Large intestine (tissue), 12 donors: ENCODE results near the gene NXT2. TPM values are rescaled to one million over a fixed set of nuclear protein-coding genes. Genes with fewer than 3 reads are reported as not detected.
A peak's percentile ranks its signal among the peaks of the same experiment; 100 is the strongest.

Experiments used
- DNase-seq, 2 donors: peaks; one replicate each; pipeline versions ENCODE4 v3.0.0 to v3.0.0-alpha.2; 2013
- H3K27ac ChIP-seq: one replicate; pipeline ENCODE4 v1.5.1; 2013; ENCODE audit warnings: low read length
- H3K27me3 ChIP-seq: 2 replicates; pipeline ENCODE4 v1.6.1; 2013; ENCODE audit warnings: low read length; ENCODE audit not compliant: control insufficient read depth, insufficient read depth
- H3K36me3 ChIP-seq: 2 replicates; pipeline ENCODE4 v1.6.1; 2013; ENCODE audit warnings: low read length; ENCODE audit not compliant: control insufficient read depth, insufficient read depth
- H3K4me1 ChIP-seq: one replicate; pipeline ENCODE4 v1.6.1; 2013; ENCODE audit warnings: low read length; ENCODE audit not compliant: control insufficient read depth, insufficient read depth
- H3K4me3 ChIP-seq: one replicate; pipeline ENCODE4 v1.5.1; 2013; ENCODE audit warnings: low read length
- H3K9me3 ChIP-seq: one replicate; pipeline ENCODE4 v1.6.1; 2013; ENCODE audit warnings: mild to moderate bottlenecking, low read depth, low read length, moderate library complexity; ENCODE audit not compliant: control insufficient read depth
- WGBS: methylation state at CpG from one replicate; pipeline ENCODE4 v1.1.5; 2013; ENCODE audit warnings: low lambda C conversion rate; ENCODE audit not compliant: insufficient coverage; 5-methylcytosine and 5-hydroxymethylcytosine counted together
- long read RNA-seq, 11 donors: transcript quantifications; one replicate each; lab custom pipeline, GENCODE V29; 2026
- polyA plus RNA-seq: library from polyadenylated mRNA; unstranded; fragments of 120-200 nt; gene quantifications from one replicate; pipeline ENCODE4 v1.2.1, GENCODE V29; 2013

The NXT2 gene
- 11.2 TPM for polyA plus RNA-seq
- long read RNA-seq, donor 1, partial matches to known transcripts: 0 of 4 reads
- long read RNA-seq, donor 1, other reads (novel, unspliced or antisense): 0 of 4 reads
- long read RNA-seq, donor 2, transcript NXT2-202 (4 exons, 1,085 nt): major isoform, 6 of 8 reads
- long read RNA-seq, donor 2, partial matches to known transcripts: 0 of 8 reads
- long read RNA-seq, donor 2, other reads (novel, unspliced or antisense): 0 of 8 reads
- long read RNA-seq, donor 3, transcript NXT2-203 (4 exons, 2,562 nt): major isoform, 5 of 7 reads
- long read RNA-seq, donor 3, partial matches to known transcripts: 0 of 7 reads
- long read RNA-seq, donor 3, other reads (novel, unspliced or antisense): 0 of 7 reads
- long read RNA-seq, donor 4: 0 reads
- long read RNA-seq, donor 5, partial matches to known transcripts: 0 of 1 reads
- long read RNA-seq, donor 5, other reads (novel, unspliced or antisense): 0 of 1 reads
- long read RNA-seq, donor 6, partial matches to known transcripts: 0 of 3 reads
- long read RNA-seq, donor 6, other reads (novel, unspliced or antisense): 0 of 3 reads
- long read RNA-seq, donor 7, partial matches to known transcripts: 0 of 3 reads
- long read RNA-seq, donor 7, other reads (novel, unspliced or antisense): 0 of 3 reads
- long read RNA-seq, donor 8, transcript NXT2-203 (4 exons, 2,562 nt): major isoform, 7 of 12 reads
- long read RNA-seq, donor 8, transcript NXT2-202 (4 exons, 1,085 nt): minor isoform, 5 of 12 reads
- long read RNA-seq, donor 8, partial matches to known transcripts: 0 of 12 reads
- long read RNA-seq, donor 8, other reads (novel, unspliced or antisense): 0 of 12 reads
- long read RNA-seq, donor 9, partial matches to known transcripts: 0 of 5 reads
- long read RNA-seq, donor 9, other reads (novel, unspliced or antisense): 0 of 5 reads
- long read RNA-seq, donor 10, partial matches to known transcripts: 0 of 8 reads
- long read RNA-seq, donor 10, other reads (novel, unspliced or antisense): 0 of 8 reads
- long read RNA-seq, donor 11, partial matches to known transcripts: 0 of 2 reads
- long read RNA-seq, donor 11, other reads (novel, unspliced or antisense): 0 of 2 reads

DNA sequence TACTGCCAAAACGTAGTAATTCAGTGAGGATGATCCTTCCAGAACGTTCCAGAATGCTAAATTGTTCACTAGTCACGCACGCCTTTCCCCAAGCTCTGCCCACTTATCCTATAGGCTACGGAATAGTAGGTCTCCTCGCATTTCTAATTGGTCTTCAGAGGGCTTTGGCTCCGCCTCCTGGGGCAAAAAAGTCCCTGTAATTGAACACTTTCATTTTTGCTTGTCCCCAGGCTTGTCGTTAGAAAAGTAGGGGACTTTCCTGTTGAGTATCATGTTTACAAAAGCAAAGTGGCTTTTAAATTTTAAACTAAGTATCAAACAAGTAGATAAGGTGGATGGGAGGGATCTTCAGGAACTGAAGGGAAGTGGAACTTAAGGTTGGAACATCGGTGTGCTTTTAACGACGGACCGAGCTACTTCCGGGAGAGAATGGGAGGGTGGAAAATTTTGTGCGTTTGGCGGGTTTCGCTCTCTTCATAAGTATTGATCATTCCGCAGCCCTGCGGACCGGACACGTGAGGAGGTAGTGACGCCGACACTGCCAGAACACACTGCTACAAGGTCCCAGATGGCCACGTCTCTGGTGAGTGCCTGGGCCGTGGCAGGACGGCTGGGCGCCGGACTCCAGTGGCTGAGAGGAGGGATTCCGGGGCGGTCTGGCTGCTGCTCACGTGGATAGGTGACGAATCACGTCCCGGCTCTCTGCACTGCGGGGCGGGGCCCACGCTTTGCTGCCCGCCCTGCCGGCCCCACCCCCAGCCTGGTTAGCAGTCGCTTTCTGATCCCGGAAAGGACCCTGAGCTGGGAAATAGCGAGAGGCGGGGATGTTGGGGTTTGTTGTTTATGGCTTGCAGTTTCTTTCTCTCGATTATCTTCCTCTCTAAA lies at the start of gene NXT2:
Gene NXT2 (plus strand): TSS at position 406 of the 885 bp plus-strand sequence. CDS start 163 bp downstream, at position 569.
- Histone ChIP-seq H3K27ac (peak within 1 kb of the TSS; percentile 89), H3K4me1 (no peaks in the 10 kb centered on the region), H3K9me3 (no peaks in the 10 kb centered on the region), H3K4me3 (peak within 1 kb of the TSS; percentile 58), H3K27me3 (no peaks in the 10 kb centered on the region), H3K36me3 (no peaks in the 10 kb centered on the region)
- DNase-seq: peak; percentile 91 to 95
- WGBS: no CpG with 5 or more reads among the region's 43 CpGs

GRCh38 chrX:109487640-109488039 lies 49.0 kb upstream of the NXT2 start:
- WGBS: no CpG with 5 or more reads among the region's 4 CpGs
- no peaks in the 10 kb centered on the region for H3K27me3 ChIP-seq
- DNase-seq: no peak
- no peaks in the 10 kb centered on the region for H3K4me1 ChIP-seq
- no peaks in the 10 kb centered on the region for H3K36me3 ChIP-seq
- no peak overlapping the region for H3K27ac ChIP-seq
- H3K4me3 ChIP-seq: no peak overlapping the region
- no peaks in the 10 kb centered on the region for H3K9me3 ChIP-seq

DNA sequence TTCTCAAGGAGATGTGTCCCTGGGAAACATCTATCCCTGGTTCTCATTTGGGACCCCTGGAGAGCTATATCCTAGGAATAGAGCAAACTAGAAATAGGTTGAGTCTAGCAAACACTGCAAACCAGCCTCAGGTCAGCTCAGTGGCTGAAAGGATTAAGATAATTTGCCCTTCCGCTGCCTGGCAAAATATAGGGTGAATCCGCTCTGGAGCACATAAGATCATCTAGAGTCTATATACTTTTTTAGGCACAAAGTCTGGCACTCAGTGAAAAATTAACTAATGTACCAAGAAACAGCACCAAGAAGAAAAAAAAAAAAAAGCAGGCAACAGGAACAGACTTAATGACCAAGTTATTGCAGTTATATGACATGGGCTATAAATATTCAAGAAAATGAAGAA lies 47.5 kb upstream of the NXT2 start:
- Histone ChIP-seq H3K27ac (no peak overlapping the region), H3K4me1 (no peaks in the 10 kb centered on the region), H3K36me3 (no peaks in the 10 kb centered on the region), H3K4me3 (no peak overlapping the region), H3K27me3 (no peaks in the 10 kb centered on the region), H3K9me3 (no peaks in the 10 kb centered on the region)
- no CpG with 5 or more reads among the region's 2 CpGs for WGBS
- DNase-seq: no peak

GRCh38 chrX:109498434-109498833 lies 38.2 kb upstream of the NXT2 start:
- H3K4me1 ChIP-seq: no peaks in the 10 kb centered on the region
- no peaks in the 10 kb centered on the region for H3K27me3 ChIP-seq
- WGBS: no CpG with 5 or more reads among the region's 1 CpG
- DNase-seq: no peak
- H3K36me3 ChIP-seq: no peaks in the 10 kb centered on the region
- no peaks in the 10 kb centered on the region for H3K9me3 ChIP-seq
- no peak overlapping the region for H3K27ac ChIP-seq
- no peak overlapping the region for H3K4me3 ChIP-seq

GRCh38 chrX:109501176-109501575 lies 35.5 kb upstream of the NXT2 start:
- no peak overlapping the region for H3K4me3 ChIP-seq
- H3K27ac ChIP-seq: no peak overlapping the region
- no peaks in the 10 kb centered on the region for H3K9me3 ChIP-seq
- WGBS: no CpG with 5 or more reads among the region's 3 CpGs
- no peaks in the 10 kb centered on the region for H3K36me3 ChIP-seq
- DNase-seq: no peak
- H3K27me3 ChIP-seq: no peaks in the 10 kb centered on the region
- H3K4me1 ChIP-seq: no peaks in the 10 kb centered on the region

DNA sequence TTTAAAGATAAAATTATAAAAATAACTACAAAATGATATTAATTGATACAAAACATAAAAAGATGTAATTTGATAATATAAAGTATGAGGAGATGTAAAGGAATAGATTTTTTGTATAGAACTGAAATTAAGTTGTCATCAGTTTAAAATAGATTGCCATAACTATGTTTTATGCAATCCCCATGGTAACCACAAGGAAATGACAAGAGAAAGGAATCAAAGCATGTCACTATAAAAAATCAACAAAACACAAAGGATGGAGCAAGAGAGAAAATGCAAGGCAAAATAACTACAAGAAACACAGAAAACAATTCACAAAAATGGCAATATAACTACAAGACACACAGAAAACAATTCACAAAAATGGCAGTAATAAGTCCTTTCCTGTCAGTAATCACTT lies 27.7 kb upstream of the NXT2 start:
- H3K4me1 ChIP-seq: no peaks in the 10 kb centered on the region
- no peak for DNase-seq

GRCh38 chrX:109511113-109511512 lies 25.5 kb upstream of the NXT2 start:
- H3K36me3 ChIP-seq: no peaks in the 10 kb centered on the region
- no peaks in the 10 kb centered on the region for H3K27me3 ChIP-seq
- H3K4me3 ChIP-seq: no peak overlapping the region
- no CpG with 5 or more reads among the region's 1 CpG for WGBS
- H3K4me1 ChIP-seq: no peaks in the 10 kb centered on the region
- no peaks in the 10 kb centered on the region for H3K9me3 ChIP-seq
- no peak overlapping the region for H3K27ac ChIP-seq
- no peak for DNase-seq

More for the DNA sequence above, 27.7 kb upstream of the NXT2 start:
- Histone ChIP-seq H3K36me3 (no peaks in the 10 kb centered on the region), H3K27ac (no peak overlapping the region), H3K27me3 (no peaks in the 10 kb centered on the region), H3K4me3 (no peak overlapping the region), H3K9me3 (no peaks in the 10 kb centered on the region)

DNA sequence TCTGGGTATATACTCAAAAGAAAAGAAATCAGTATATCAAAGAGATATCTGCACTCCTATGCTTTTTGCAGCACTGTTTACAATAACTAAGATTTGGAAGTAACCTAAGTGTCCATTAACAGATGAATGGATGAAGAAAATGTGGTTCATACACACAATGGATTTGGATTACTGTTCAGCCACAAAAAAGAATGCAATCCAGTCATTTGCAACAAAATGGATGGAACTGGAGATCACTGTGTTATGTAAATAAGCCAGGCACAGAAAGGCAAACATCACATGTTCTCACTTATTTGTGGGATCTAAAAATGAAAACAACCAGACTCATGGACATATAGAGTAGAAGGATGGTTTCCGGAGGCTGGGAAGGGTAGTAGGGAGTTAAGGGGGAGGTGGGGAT lies 17.6 kb upstream of the NXT2 start:
- Histone ChIP-seq H3K27ac (no peak overlapping the region), H3K4me3 (no peak overlapping the region), H3K36me3 (no peaks in the 10 kb centered on the region), H3K4me1 (no peaks in the 10 kb centered on the region), H3K9me3 (no peaks in the 10 kb centered on the region), H3K27me3 (no peaks in the 10 kb centered on the region)
- no CpG with 5 or more reads among the region's 1 CpG for WGBS
- no peak for DNase-seq

DNA sequence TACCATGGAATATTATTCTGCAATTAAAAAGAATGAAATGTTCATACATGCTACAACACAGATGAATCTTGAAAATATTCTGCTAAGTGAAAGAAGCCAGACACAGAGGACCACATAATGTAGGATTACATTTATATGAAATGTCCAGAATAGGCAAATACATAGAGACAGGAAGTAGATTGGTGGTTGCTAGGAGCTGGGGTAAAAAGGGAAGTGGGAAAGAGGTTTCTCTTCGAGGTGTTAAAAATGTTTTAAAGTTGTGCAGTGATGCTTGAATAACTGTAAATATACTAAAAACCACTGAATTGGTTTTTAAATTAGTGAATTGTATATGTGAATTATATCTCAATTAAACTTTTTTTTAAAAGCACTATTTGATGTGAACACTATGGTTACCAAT lies 3.6 kb upstream of the NXT2 start:
- WGBS: no CpG with 5 or more reads among the region's 1 CpG

More for the DNA sequence above, 3.6 kb upstream of the NXT2 start:
- no peak for DNase-seq
- Histone ChIP-seq H3K36me3 (no peaks in the 10 kb centered on the region), H3K4me3 (no peak overlapping the region), H3K9me3 (no peaks in the 10 kb centered on the region), H3K27ac (no peak overlapping the region), H3K4me1 (no peaks in the 10 kb centered on the region), H3K27me3 (no peaks in the 10 kb centered on the region)
